Thyroid gland (tissue), 4 donors: ENCODE results near the gene CALB2.

Experiments
- POLR2A ChIP-seq, 2 donors: fragments of 450-650 bp; IDR thresholded peaks; one replicate each; pipeline ENCODE4 v1.6.1; 2017; ENCODE audit warnings: antibody characterized with exemption in 2 of 2, mild to moderate bottlenecking in 2 of 2, moderate library complexity in 1 of 2
- TF ChIP-seq, protein P1 (sequence below), 6 experiments: fragments of 200-600 bp in 3 of 6; fragments of 450-650 bp in 3 of 6; sonication (generic) in 3 of 6; IDR thresholded peaks; one replicate each; pipeline ENCODE4 v1.5.1; 2016 to 2019; ENCODE audit warnings: antibody characterized with exemption in 6 of 6, mild to moderate bottlenecking in 2 of 6, inconsistent platforms in 1 of 6, moderate library complexity in 1 of 6

DNA sequence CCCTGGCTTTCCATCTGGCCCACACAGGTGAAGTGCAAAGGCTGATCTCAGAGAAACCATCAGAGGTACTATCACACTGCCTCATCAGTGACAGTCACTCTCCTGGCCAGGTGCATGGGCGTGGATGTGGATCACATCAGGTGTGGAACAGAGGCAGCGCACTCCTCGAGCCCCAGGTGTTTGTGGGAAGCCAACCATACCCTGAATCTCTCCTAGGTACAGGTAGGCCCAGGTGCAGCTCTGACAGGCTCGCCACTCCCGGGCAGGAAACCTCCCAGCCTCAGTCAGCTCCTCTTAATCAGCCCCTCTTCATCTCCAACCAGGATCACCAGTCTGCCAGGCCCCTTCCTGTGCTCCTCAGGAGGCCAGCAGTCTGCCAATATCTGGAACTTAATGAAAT lies 51.6 kb downstream of the CALB2 start:
- TF ChIP-seq, protein P1, sequence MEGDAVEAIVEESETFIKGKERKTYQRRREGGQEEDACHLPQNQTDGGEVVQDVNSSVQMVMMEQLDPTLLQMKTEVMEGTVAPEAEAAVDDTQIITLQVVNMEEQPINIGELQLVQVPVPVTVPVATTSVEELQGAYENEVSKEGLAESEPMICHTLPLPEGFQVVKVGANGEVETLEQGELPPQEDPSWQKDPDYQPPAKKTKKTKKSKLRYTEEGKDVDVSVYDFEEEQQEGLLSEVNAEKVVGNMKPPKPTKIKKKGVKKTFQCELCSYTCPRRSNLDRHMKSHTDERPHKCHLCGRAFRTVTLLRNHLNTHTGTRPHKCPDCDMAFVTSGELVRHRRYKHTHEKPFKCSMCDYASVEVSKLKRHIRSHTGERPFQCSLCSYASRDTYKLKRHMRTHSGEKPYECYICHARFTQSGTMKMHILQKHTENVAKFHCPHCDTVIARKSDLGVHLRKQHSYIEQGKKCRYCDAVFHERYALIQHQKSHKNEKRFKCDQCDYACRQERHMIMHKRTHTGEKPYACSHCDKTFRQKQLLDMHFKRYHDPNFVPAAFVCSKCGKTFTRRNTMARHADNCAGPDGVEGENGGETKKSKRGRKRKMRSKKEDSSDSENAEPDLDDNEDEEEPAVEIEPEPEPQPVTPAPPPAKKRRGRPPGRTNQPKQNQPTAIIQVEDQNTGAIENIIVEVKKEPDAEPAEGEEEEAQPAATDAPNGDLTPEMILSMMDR (IDR thresholded peaks at IDR 0.05), result no peak
- no peak for TF ChIP-seq POLR2A (IDR thresholded peaks at IDR 0.05)
